Measurements from ENCODE around the gene B3GALT6.
"Not testable (repeated sequence)": the region's sequence is repeated elsewhere in the genome, so short reads cannot be mapped to it uniquely, and the experiment has no call there.

The B3GALT6 gene
- total RNA-seq: 7.4 to 63.0 (median 30.4) reads per million in 9 experiments

- DNase-seq: no peak
- Mint-ChIP-seq H3K9me3 (no peaks in the 10 kb centered on the region), H3K4me3 (peak within 1 kb of the TSS; percentile 84 to 89), H3K36me3 (ENCODE audit: insufficient read depth) (peaks cover 25% of the 10 kb centered on the region), H3K27me3 (no peaks in the 10 kb centered on the region), H3K4me1 (ENCODE audit: low read depth in 2 of 2) (peaks cover 29% of the 10 kb centered on the region in 2 donors), H3K27ac (peak within 1 kb of the TSS; percentile 80 to 91)
- ATAC-seq (replicated peaks): no peak
These were observed at the start of gene B3GALT6 for GRCh38 chr1:1232208-1232795. B3GALT6 (plus strand) TSS chr1:1232237; CDS start chr1:1232279, 42 bp downstream.

- no peak for ATAC-seq (replicated peaks)
- Mint-ChIP-seq H3K36me3 (ENCODE audit: insufficient read depth) (no peaks in the 10 kb centered on the region), H3K4me3 (peak overlapping the region in 1 of 2 donors; percentile 38), H3K27ac (no peak overlapping the region), H3K4me1 (ENCODE audit: low read depth in 2 of 2) (peaks cover 1 to 4% of the 10 kb centered on the region in 2 donors), H3K9me3 (no peaks in the 10 kb centered on the region), H3K27me3 (peaks cover 15 to 30% of the 10 kb centered on the region in 2 donors)
- no peak for DNase-seq
These were observed 49.4 kb upstream of the B3GALT6 start for GRCh38 chr1:1182491-1183220.

- no peak overlapping the region for H3K27ac Mint-ChIP-seq
These were observed 48.8 kb upstream of the B3GALT6 start for GRCh38 chr1:1183221-1183747.

GRCh38 chr1:1183833-1184775, 47.9 kb upstream of the B3GALT6 start:
- no peaks in the 10 kb centered on the region for H3K9me3 Mint-ChIP-seq
- H3K27ac Mint-ChIP-seq: no peak overlapping the region
- H3K4me3 Mint-ChIP-seq: no peak overlapping the region

More at GRCh38 chr1:1183221-1183747, 48.8 kb upstream of the B3GALT6 start:
- no peak overlapping the region for H3K4me3 Mint-ChIP-seq
- peaks cover 1 to 4% of the 10 kb centered on the region in 2 donors for H3K4me1 Mint-ChIP-seq (ENCODE audit: low read depth in 2 of 2)
- ATAC-seq (replicated peaks): no peak
- DNase-seq: no peak
- peaks cover 15 to 30% of the 10 kb centered on the region in 2 donors for H3K27me3 Mint-ChIP-seq
- H3K9me3 Mint-ChIP-seq: no peaks in the 10 kb centered on the region
- no peaks in the 10 kb centered on the region for H3K36me3 Mint-ChIP-seq (ENCODE audit: insufficient read depth)

GRCh38 chr1:1185101-1185765, 46.8 kb upstream of the B3GALT6 start:
- no peaks in the 10 kb centered on the region for H3K36me3 Mint-ChIP-seq (ENCODE audit: insufficient read depth)
- H3K9me3 Mint-ChIP-seq: no peaks in the 10 kb centered on the region
- H3K4me1 Mint-ChIP-seq (ENCODE audit: low read depth in 2 of 2): peaks cover 1 to 4% of the 10 kb centered on the region in 2 donors
- no peak for DNase-seq
- no peak overlapping the region for H3K27ac Mint-ChIP-seq
- H3K4me3 Mint-ChIP-seq: no peak overlapping the region
- H3K27me3 Mint-ChIP-seq: peaks cover 15 to 30% of the 10 kb centered on the region in 2 donors
- no peak for ATAC-seq (replicated peaks)

More at GRCh38 chr1:1183833-1184775, 47.9 kb upstream of the B3GALT6 start:
- Mint-ChIP-seq H3K27me3 (peaks cover 15 to 30% of the 10 kb centered on the region in 2 donors), H3K4me1 (ENCODE audit: low read depth in 2 of 2) (peaks cover 1 to 4% of the 10 kb centered on the region in 2 donors), H3K36me3 (ENCODE audit: insufficient read depth) (no peaks in the 10 kb centered on the region)
- ATAC-seq (replicated peaks) (no peak), DNase-seq (no peak)

- Mint-ChIP-seq H3K4me3 (no peak overlapping the region), H3K4me1 (ENCODE audit: low read depth in 2 of 2) (peaks cover 1 to 4% of the 10 kb centered on the region in 2 donors), H3K27ac (no peak overlapping the region), H3K36me3 (ENCODE audit: insufficient read depth) (peaks cover 3% of the 10 kb centered on the region), H3K9me3 (no peaks in the 10 kb centered on the region), H3K27me3 (peaks cover 0 to 10% of the 10 kb centered on the region in 2 donors)
- DNase-seq: no peak
- no peak for ATAC-seq (replicated peaks)
These were observed 44.1 kb upstream of the B3GALT6 start for GRCh38 chr1:1187938-1188337.

GRCh38 chr1:1189111-1189510, 42.9 kb upstream of the B3GALT6 start:
- Mint-ChIP-seq H3K27me3 (no peaks in the 10 kb centered on the region), H3K9me3 (no peaks in the 10 kb centered on the region), H3K27ac (no peak overlapping the region), H3K4me3 (no peak overlapping the region), H3K36me3 (ENCODE audit: insufficient read depth) (peaks cover 3% of the 10 kb centered on the region), H3K4me1 (ENCODE audit: low read depth in 2 of 2) (no peaks in the 10 kb centered on the region)
- no peak for ATAC-seq (replicated peaks)
- no peak for DNase-seq

GRCh38 chr1:1191734-1192133, 40.3 kb upstream of the B3GALT6 start:
- H3K9me3 Mint-ChIP-seq: no peaks in the 10 kb centered on the region
- ATAC-seq (replicated peaks) (no peak), DNase-seq (no peak)
- H3K27ac Mint-ChIP-seq: no peak overlapping the region
- H3K27me3 Mint-ChIP-seq: no peaks in the 10 kb centered on the region
- H3K4me3 Mint-ChIP-seq: no peak overlapping the region
- H3K36me3 Mint-ChIP-seq (ENCODE audit: insufficient read depth): peaks cover 11% of the 10 kb centered on the region
- H3K4me1 Mint-ChIP-seq (ENCODE audit: low read depth in 2 of 2): no peaks in the 10 kb centered on the region

- ATAC-seq (replicated peaks): no peak
- peaks cover 17% of the 10 kb centered on the region for H3K36me3 Mint-ChIP-seq (ENCODE audit: insufficient read depth)
- no peaks in the 10 kb centered on the region for H3K27me3 Mint-ChIP-seq
- no peaks in the 10 kb centered on the region for H3K9me3 Mint-ChIP-seq
- H3K4me3 Mint-ChIP-seq: no peak overlapping the region
- no peaks in the 10 kb centered on the region for H3K4me1 Mint-ChIP-seq (ENCODE audit: low read depth in 2 of 2)
- no peak overlapping the region for H3K27ac Mint-ChIP-seq
- no peak for DNase-seq
These were observed 37.3 kb upstream of the B3GALT6 start for GRCh38 chr1:1194723-1195122.

GRCh38 chr1:1195726-1196125, 36.3 kb upstream of the B3GALT6 start:
- H3K4me3 Mint-ChIP-seq; DNase-seq; H3K4me1 Mint-ChIP-seq (ENCODE audit: low read depth in 2 of 2); ATAC-seq (replicated peaks); H3K9me3 Mint-ChIP-seq; H3K27ac Mint-ChIP-seq; H3K27me3 Mint-ChIP-seq: not testable (repeated sequence)
- H3K36me3 Mint-ChIP-seq (ENCODE audit: insufficient read depth): peaks cover 17% of the 10 kb centered on the region

GRCh38 chr1:1196431-1197187, 35.4 kb upstream of the B3GALT6 start:
- no peak overlapping the region for H3K4me3 Mint-ChIP-seq
- ATAC-seq (replicated peaks) (no peak), DNase-seq (no peak)
- H3K9me3 Mint-ChIP-seq: no peaks in the 10 kb centered on the region
- H3K4me1 Mint-ChIP-seq (ENCODE audit: low read depth in 2 of 2): peaks cover 2 to 5% of the 10 kb centered on the region in 2 donors
- no peaks in the 10 kb centered on the region for H3K27me3 Mint-ChIP-seq
- H3K36me3 Mint-ChIP-seq (ENCODE audit: insufficient read depth): peaks cover 17% of the 10 kb centered on the region
- H3K27ac Mint-ChIP-seq: no peak overlapping the region

- H3K9me3 Mint-ChIP-seq: no peaks in the 10 kb centered on the region
- no peak overlapping the region for H3K4me3 Mint-ChIP-seq
- ATAC-seq (replicated peaks): no peak
- H3K36me3 Mint-ChIP-seq (ENCODE audit: insufficient read depth): peaks cover 15% of the 10 kb centered on the region
- DNase-seq: no peak
- H3K27ac Mint-ChIP-seq: no peak overlapping the region
- H3K27me3 Mint-ChIP-seq: no peaks in the 10 kb centered on the region
- peaks cover 2 to 5% of the 10 kb centered on the region in 2 donors for H3K4me1 Mint-ChIP-seq (ENCODE audit: low read depth in 2 of 2)
These were observed 34.9 kb upstream of the B3GALT6 start for GRCh38 chr1:1197188-1197500.
